GM12878 (cell line): Measurements from ENCODE around the gene SLC1A1. TPM values are rescaled to one million over a fixed set of nuclear protein-coding genes. Genes with fewer than 3 reads are reported as not detected.
"Not testable (repeated sequence)": the region's sequence is repeated elsewhere in the genome, so short reads cannot be mapped to it uniquely, and the experiment has no call there.

ENCODE experiments used
- ATAC-seq: fragments of 200-7000 bp; cut with Tn5 transposase; 3 replicates; pipeline ENCODE4 v1.9.1; 2020; ENCODE audit warnings: mild to moderate bottlenecking, moderate library complexity
- BruUV-seq: library from RNA; stranded (reverse); fragments of 400-500 nt; replicated peaks from 2 replicates; lab custom pipeline; 2021; lab: Mats Ljungman, UMichigan
- CTCF ChIA-PET: fragments of 300-600 bp; sonication (Branson Sonifier 250); formaldehyde crosslinking; extraction: SDS; loops from one replicate; lab custom pipeline; 2021; ENCODE audit warnings: inconsistent platforms; lab: Yijun Ruan, JAX
- POLR2A ChIA-PET: fragments of 350-600 bp; formaldehyde crosslinking; extraction: SDS; loops from one replicate; lab custom pipeline; 2021; ENCODE audit warnings: inconsistent platforms; lab: Charles Lee
- RAD21 ChIA-PET: fragments of 300-600 bp; sonication (Branson Sonifier 250); formaldehyde crosslinking; loops from one replicate; lab custom pipeline; 2023; ENCODE audit warnings: antibody characterized with exemption; ENCODE audit not compliant: unreplicated experiment; lab: Charles Lee
- SMC1A ChIA-PET: fragments of 300-600 bp; sonication (Branson Sonifier 250); formaldehyde crosslinking; loops from one replicate; lab custom pipeline; 2023; ENCODE audit not compliant: unreplicated experiment, uncharacterized antibody; lab: Charles Lee
- DNase-seq: peaks from one replicate; pipeline ENCODE4 v3.0.0-alpha.2; 2011; ENCODE audit warnings: low read depth, low spot score
- FAIRE-seq: peaks from 3 replicates; lab custom pipeline; 2011; peaks lifted over from hg19 to GRCh38; lab: Jason Lieb, UNC
- H2AFZ ChIP-seq: 2 replicates; pipeline ENCODE4 v1.6.0; 2011; ENCODE audit warnings: low read depth, low read length, control low read depth; ENCODE audit not compliant: control insufficient read depth
- H3K27ac ChIP-seq: 2 replicates; pipeline ENCODE4 v1.5.1; 2011; ENCODE audit warnings: control low read depth; ENCODE audit not compliant: control insufficient read depth, insufficient read depth
- H3K27me3 ChIP-seq, 2 experiments: replicated peaks in 1 of 2; 2 replicates each; pipeline versions ENCODE4 v1.6.0 to v1.6.1; 2011; ENCODE audit warnings: low read length in 1 of 2; ENCODE audit not compliant: control insufficient read depth in 2 of 2, insufficient read depth in 2 of 2
- H3K36me3 ChIP-seq, 2 experiments: 2 replicates each; pipeline ENCODE4 v1.5.1; 2011; ENCODE audit warnings: low read length in 1 of 2; ENCODE audit not compliant: control insufficient read depth in 2 of 2, insufficient read depth in 2 of 2
- H3K4me1 ChIP-seq: 2 replicates; pipeline ENCODE4 v1.6.1; 2011; ENCODE audit warnings: mild to moderate bottlenecking, low read length, moderate library complexity, mixed read lengths; ENCODE audit not compliant: control insufficient read depth, insufficient read depth
- H3K4me2 ChIP-seq: 2 replicates; pipeline ENCODE4 v1.6.0; 2011; ENCODE audit warnings: control low read depth; ENCODE audit not compliant: control insufficient read depth, insufficient read depth
- H3K4me3 ChIP-seq: fragments of 200-600 bp; sonication (generic); 2 replicates; pipeline ENCODE4 v1.5.1; 2016
- H3K79me2 ChIP-seq: 2 replicates; pipeline ENCODE4 v1.6.0; 2011; ENCODE audit warnings: low read length; ENCODE audit not compliant: control insufficient read depth, insufficient read depth
- H3K9ac ChIP-seq: 2 replicates; pipeline ENCODE4 v1.8.0; 2011; ENCODE audit warnings: low read length, control low read depth, mixed read lengths; ENCODE audit not compliant: control insufficient read depth, insufficient read depth
- H3K9me3 ChIP-seq: replicated peaks from 3 replicates; pipeline ENCODE4 v1.5.1; 2011; ENCODE audit warnings: mild to moderate bottlenecking, low read length; ENCODE audit not compliant: control insufficient read depth, insufficient read depth
- H4K20me1 ChIP-seq: 2 replicates; pipeline ENCODE4 v1.6.0; 2011; ENCODE audit not compliant: control insufficient read depth, insufficient read depth
- IKZF1 ChIP-seq: fragments of 450-650 bp; conservative IDR thresholded peaks from 2 replicates; pipeline ENCODE4 v1.6.1; 2017; ENCODE audit warnings: antibody characterized with exemption, mild to moderate bottlenecking
- WGBS: methylation state at CpG from one replicate; pipeline ENCODE4 v1.1.6; 2016; ENCODE audit warnings: low lambda C conversion rate; ENCODE audit not compliant: insufficient replicate concordance, insufficient coverage; ENCODE audit errors: missing lambda C conversion rate; 5-methylcytosine and 5-hydroxymethylcytosine counted together
- in situ Hi-C: fragments of 300-500 bp; cut with MboI; formaldehyde crosslinking; loops from 9 replicates; pipeline ENCODE4 v1.14.3; 2018; ENCODE audit warnings: mixed read lengths
- intact Hi-C: fragments of 100-400 bp; cut with micrococcal nuclease; formaldehyde crosslinking; loops from one replicate; pipeline ENCODE4 v1.14.2; 2022; ENCODE audit not compliant: unreplicated experiment
- polyA plus RNA-seq, 11 experiments: library from polyadenylated mRNA; depleted of rRNA in 4 of 11; unstranded in 6 of 11; stranded (reverse) in 5 of 11; fragments of >200 nt; fragmentation: Nextera tagmentation in 4 of 11; fragmentation: Illumina TruSeq in 1 of 11; extraction: Ambion mirVana in 4 of 11; extraction: Trizol in 1 of 11; gene quantifications; 1 replicate in 1 of 11; 2 replicates in 10 of 11; pipeline versions ENCODE4 v1.2.1 to v1.2.3, GENCODE V29; 2011 to 2016; ENCODE audit warnings: inconsistent platforms in 2 of 11, missing spikeins in 2 of 11, low read depth in 1 of 11
- total RNA-seq, 4 experiments: library from RNA; depleted of rRNA in 3 of 4; stranded (reverse); fragments of >200 nt in 3 of 4; fragmentation: Illumina TruSeq in 1 of 4; extraction: Trizol in 1 of 4; gene quantifications; 2 replicates each; pipeline versions ENCODE4 v1.2.1 to v1.2.3, GENCODE V29; 2013 to 2021
- TF ChIP-seq, protein P1 (sequence below): IDR thresholded peaks from 2 replicates; pipeline ENCODE4 v1.6.1; 2011; ENCODE audit warnings: borderline replicate concordance, low read depth, mild to moderate bottlenecking, moderate library complexity, low read length; ENCODE audit not compliant: insufficient read depth, poor library complexity, severe bottlenecking
- TF ChIP-seq, protein P2 (sequence below): fragments of 450-650 bp; formaldehyde crosslinking; IDR thresholded peaks from 2 replicates; pipeline ENCODE4 v1.4.0; 2022; ENCODE audit warnings: mild to moderate bottlenecking, moderate library complexity

Gene SLC1A1
- total and polyA plus RNA-seq, 10 of the 15 experiments (the other 5 are each of a cell fraction or from before 2014, with no cell fraction given) = 4.2 to 24.9 (median 18.3) TPM

DNA sequence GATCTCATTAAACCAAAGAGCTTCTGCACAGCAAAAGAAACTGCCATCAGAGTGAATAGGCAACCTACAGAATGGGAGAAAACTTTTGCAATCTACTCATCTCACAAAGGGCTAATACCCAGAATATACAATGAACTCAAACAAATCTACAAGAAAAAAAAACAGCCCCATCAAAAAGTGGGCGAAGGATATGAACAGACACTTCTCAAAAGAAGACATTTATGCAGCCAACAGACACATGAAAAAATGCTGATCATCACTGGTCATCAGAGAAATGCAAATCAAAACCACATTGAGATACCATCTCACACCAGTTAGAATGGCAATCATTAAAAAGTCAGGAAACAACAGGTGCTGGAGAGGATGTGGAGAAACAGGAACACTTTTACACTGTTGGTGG lies 45.9 kb downstream of the SLC1A1 start:
- intact Hi-C loops, H3K27me3 ChIP-seq, DNase-seq, H2AFZ ChIP-seq, H3K9me3 ChIP-seq, FAIRE-seq, H3K4me1 ChIP-seq, H3K27ac ChIP-seq, POLR2A ChIA-PET, H4K20me1 ChIP-seq, H3K36me3 ChIP-seq, BruUV-seq, H3K4me2 ChIP-seq, RAD21 ChIA-PET, H3K4me3 ChIP-seq, CTCF ChIA-PET, H3K79me2 ChIP-seq, SMC1A ChIA-PET, in situ Hi-C loops, H3K9ac ChIP-seq, ATAC-seq: not testable (repeated sequence)
- 100% methylated on average over 1 of the region's 1 CpG for WGBS

DNA sequence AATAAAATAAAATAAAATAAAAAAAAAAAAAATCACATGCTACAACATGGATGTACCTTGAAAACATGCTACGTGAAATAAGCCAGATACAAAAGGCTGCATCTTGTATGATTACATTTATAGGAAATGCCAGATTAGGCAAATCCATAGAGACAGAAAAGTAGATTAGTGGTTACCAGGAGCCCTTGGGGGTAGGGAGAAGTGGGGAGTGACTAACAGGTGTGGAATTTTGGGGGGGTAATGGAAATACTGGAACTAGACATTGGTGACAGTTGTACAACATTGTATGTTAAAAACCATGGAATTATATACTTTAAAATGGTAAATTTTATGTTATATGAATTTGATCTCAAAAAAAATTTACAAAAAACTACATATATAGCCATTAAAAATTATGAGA lies 47.3 kb downstream of the SLC1A1 start:
- H3K4me2 ChIP-seq = no peak overlapping the region
- 100% methylated on average over 1 of the region's 1 CpG for WGBS
- H3K4me1 ChIP-seq = no peaks in the 10 kb centered on the region
- H3K79me2 ChIP-seq = no peaks in the 10 kb centered on the region
- H3K27ac ChIP-seq = no peak overlapping the region
- intact Hi-C loops (no loop called here), in situ Hi-C loops (no loop called here)
- ATAC-seq = no peak
- H3K27me3 ChIP-seq = no peaks in the 10 kb centered on the region
- ChIA-PET RAD21 (interaction anchor here (1.0 to 1.2 kb wide), 2 partner anchors 18 to 187 kb away, joined by 3 read pairs; no protein-coding TSS in a partner anchor), CTCF (interaction anchor here (0.9 kb wide), 1 partner anchor 16 kb away, joined by 3 read pairs; no protein-coding TSS in a partner anchor), SMC1A (interaction anchor here (0.7 to 3.9 kb wide), 3 partner anchors 10 to 31 kb away, joined by 3 to 18 read pairs (median 3); no protein-coding TSS in a partner anchor), POLR2A (no interaction called here)
- no peak overlapping the region for H2AFZ ChIP-seq
- H3K36me3 ChIP-seq = no peaks in the 10 kb centered on the region
- BruUV-seq = no TSS peak
- no peaks in the 10 kb centered on the region for H3K9me3 ChIP-seq
- FAIRE-seq = no peak
- no peaks in the 10 kb centered on the region for H4K20me1 ChIP-seq
- TF ChIP-seq, protein P1, sequence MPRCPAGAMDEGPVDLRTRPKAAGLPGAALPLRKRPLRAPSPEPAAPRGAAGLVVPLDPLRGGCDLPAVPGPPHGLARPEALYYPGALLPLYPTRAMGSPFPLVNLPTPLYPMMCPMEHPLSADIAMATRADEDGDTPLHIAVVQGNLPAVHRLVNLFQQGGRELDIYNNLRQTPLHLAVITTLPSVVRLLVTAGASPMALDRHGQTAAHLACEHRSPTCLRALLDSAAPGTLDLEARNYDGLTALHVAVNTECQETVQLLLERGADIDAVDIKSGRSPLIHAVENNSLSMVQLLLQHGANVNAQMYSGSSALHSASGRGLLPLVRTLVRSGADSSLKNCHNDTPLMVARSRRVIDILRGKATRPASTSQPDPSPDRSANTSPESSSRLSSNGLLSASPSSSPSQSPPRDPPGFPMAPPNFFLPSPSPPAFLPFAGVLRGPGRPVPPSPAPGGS = no peak
- TF ChIP-seq, protein P2, sequence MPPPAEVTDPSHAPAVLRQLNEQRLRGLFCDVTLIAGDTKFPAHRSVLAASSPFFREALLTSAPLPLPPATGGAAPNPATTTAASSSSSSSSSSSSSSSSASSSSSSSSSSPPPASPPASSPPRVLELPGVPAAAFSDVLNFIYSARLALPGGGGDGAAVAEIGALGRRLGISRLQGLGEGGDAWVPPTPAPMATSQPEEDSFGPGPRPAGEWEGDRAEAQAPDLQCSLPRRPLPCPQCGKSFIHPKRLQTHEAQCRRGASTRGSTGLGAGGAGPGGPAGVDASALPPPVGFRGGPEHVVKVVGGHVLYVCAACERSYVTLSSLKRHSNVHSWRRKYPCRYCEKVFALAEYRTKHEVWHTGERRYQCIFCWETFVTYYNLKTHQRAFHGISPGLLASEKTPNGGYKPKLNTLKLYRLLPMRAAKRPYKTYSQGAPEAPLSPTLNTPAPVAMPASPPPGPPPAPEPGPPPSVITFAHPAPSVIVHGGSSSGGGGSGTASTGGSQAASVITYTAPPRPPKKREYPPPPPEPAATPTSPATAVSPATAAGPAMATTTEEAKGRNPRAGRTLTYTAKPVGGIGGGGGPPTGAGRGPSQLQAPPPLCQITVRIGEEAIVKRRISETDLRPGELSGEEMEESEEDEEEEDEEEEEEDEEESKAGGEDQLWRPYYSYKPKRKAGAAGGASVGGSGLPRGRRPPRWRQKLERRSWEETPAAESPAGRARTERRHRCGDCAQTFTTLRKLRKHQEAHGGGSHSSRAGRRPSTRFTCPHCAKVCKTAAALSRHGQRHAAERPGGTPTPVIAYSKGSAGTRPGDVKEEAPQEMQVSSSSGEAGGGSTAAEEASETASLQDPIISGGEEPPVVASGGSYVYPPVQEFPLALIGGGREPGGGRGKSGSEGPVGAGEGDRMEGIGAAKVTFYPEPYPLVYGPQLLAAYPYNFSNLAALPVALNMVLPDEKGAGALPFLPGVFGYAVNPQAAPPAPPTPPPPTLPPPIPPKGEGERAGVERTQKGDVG (CRISPR knock-in tag) = no peak
- no peak for TF ChIP-seq IKZF1
- DNase-seq = no peak
- H3K4me3 ChIP-seq = no peak overlapping the region
- no peak overlapping the region for H3K9ac ChIP-seq
